Pancreas (tissue), 10 donors: ENCODE results near the gene SETDB1. TPM values are rescaled to one million over a fixed set of nuclear protein-coding genes. Genes with fewer than 3 reads are reported as not detected.

Source experiments
- ATAC-seq, 4 donors: fragments of 200-7000 bp; cut with Tn5 transposase; one replicate each; pipeline versions ENCODE4 v1.8.0 to v1.9.1; 2020; ENCODE audit warnings: mild to moderate bottlenecking in 4 of 4, moderate library complexity in 4 of 4
- DNase-seq, 6 donors: peaks; one replicate each; pipeline ENCODE4 v3.0.0-alpha.2; 2020
- FAIRE-seq: peaks from 2 replicates; lab custom pipeline; 2012; peaks lifted over from hg19 to GRCh38; lab: Jason Lieb, UNC
- H3K27ac ChIP-seq, 4 donors: fragments of 200-600 bp; sonication (generic); 1 replicate in 3 of 4; 2 replicates in 1 of 4; pipeline versions ENCODE4 v1.5.0 to v1.8.0; 2020
- H3K27me3 ChIP-seq, 4 donors: fragments of 200-600 bp; one replicate each; pipeline ENCODE4 v1.8.0; 2021
- H3K36me3 ChIP-seq, 3 donors: fragments of 200-600 bp; sonication (generic) in 1 of 3; one replicate each; pipeline versions ENCODE4 v1.5.0 to v1.8.0; 2020 to 2021
- H3K4me1 ChIP-seq, 3 donors: fragments of 200-600 bp; one replicate each; pipeline ENCODE4 v1.8.0; 2021
- H3K4me3 ChIP-seq, 4 donors: fragments of 200-600 bp; sonication (generic) in 2 of 4; one replicate each; pipeline versions ENCODE4 v1.5.0 to v1.8.0; 2020 to 2021
- H3K9me3 ChIP-seq, 4 donors: fragments of 200-600 bp; one replicate each; pipeline ENCODE4 v1.8.0; 2021
- WGBS, 2 donors: extraction: QIAGEN DNeasy Blood & Tissue Kit; methylation state at CpG; one replicate each; pipeline ENCODE4 v1.1.7; 2013; 5-methylcytosine and 5-hydroxymethylcytosine counted together
- intact Hi-C, 3 donors: fragments of 100-400 bp; cut with DNase I; formaldehyde crosslinking; loops; one replicate each; pipeline versions ENCODE4 v1.11.1 to v1.14.2; 2022
- polyA plus RNA-seq, 2 donors: library from polyadenylated mRNA; stranded (reverse); fragments of 200-250 nt; gene quantifications; one replicate each; pipeline ENCODE4 v1.2.3, GENCODE V29; 2013
- total RNA-seq, 6 donors: library from RNA; stranded (reverse); fragmentation: NEBNext Ultra II Directional in 4 of 6; extraction: Animal tissue kit (Norgen Biotek cat#: 25700) in 4 of 6; gene quantifications; one replicate each; pipeline versions ENCODE4 v1.2.1 to v1.2.4, GENCODE V29; 2021 to 2023
- TF ChIP-seq, protein P1 (sequence below), 4 donors: fragments of 200-600 bp; sonication (generic) in 3 of 4; IDR thresholded peaks; one replicate each; pipeline versions ENCODE4 v1.5.0 to v1.8.0; 2021; ENCODE audit warnings: antibody characterized with exemption in 4 of 4
- donor health status: healthy with polysubstance abuse.
- donor health status: DM: no; HTN: no; CAD: no; lungs with moderate emphysema.
- donor health status: DM: no; HTN: no; CAD: no.
- donor health status: control.
- donor health status: control.
- donor health status: Bipolar disorder and iron deficiency.
- donor health status: DM: yes; HTN: yes; CAD: no.
- donor health status: DM: no; HTN: no; CAD: no.
- donor health status: DM: no; HTN: no; CAD: no.
- donor health status: DM: yes; HTN: yes; CAD: no.

SETDB1 gene
- total and polyA plus RNA-seq, 8 donors, result 15.2 to 25.5 (median 20.9) TPM

DNA sequence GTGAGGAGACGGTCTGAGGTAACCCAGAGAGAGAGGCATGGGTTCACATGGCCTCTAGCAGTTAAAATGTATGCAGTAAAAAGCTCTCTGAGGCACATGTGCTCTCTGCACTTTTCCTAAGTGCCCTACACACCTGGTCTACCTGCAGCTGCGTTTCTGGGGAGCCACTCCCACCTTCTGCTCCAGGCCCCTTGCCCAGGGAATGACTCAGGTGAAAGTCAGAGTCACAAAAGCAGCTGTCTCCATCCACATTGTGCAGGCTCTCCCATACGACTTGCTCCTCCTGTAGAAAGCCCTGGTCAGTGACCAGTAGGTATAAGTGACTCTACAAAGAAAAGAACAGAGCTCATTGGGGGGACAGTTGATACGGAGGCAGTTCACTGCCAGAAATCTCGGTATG is 71.8 kb downstream of the SETDB1 start:
- FAIRE-seq (no peak), DNase-seq (no peak), ATAC-seq (no peak)
- TF ChIP-seq, protein P1, sequence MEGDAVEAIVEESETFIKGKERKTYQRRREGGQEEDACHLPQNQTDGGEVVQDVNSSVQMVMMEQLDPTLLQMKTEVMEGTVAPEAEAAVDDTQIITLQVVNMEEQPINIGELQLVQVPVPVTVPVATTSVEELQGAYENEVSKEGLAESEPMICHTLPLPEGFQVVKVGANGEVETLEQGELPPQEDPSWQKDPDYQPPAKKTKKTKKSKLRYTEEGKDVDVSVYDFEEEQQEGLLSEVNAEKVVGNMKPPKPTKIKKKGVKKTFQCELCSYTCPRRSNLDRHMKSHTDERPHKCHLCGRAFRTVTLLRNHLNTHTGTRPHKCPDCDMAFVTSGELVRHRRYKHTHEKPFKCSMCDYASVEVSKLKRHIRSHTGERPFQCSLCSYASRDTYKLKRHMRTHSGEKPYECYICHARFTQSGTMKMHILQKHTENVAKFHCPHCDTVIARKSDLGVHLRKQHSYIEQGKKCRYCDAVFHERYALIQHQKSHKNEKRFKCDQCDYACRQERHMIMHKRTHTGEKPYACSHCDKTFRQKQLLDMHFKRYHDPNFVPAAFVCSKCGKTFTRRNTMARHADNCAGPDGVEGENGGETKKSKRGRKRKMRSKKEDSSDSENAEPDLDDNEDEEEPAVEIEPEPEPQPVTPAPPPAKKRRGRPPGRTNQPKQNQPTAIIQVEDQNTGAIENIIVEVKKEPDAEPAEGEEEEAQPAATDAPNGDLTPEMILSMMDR (IDR thresholded peaks at IDR 0.05), result no peak
- peaks cover 0 to 6% (median 0%) of the 10 kb centered on the region in 3 donors for H3K4me1 ChIP-seq
- H3K27me3 ChIP-seq, result no peaks in the 10 kb centered on the region
- peaks cover 0 to 57% (median 26%) of the 10 kb centered on the region in 3 donors for H3K36me3 ChIP-seq
- H3K9me3 ChIP-seq, result no peaks in the 10 kb centered on the region
- intact Hi-C loops, result loop anchor here in 1 of 3 donors (10.0 kb wide), 1 partner anchor 183 kb away; no protein-coding TSS in a partner anchor
- H3K4me3 ChIP-seq, result no peak overlapping the region
- 60 to 63% methylated on average over 5 of the region's 5 CpGs for WGBS, 2 donors
- no peak overlapping the region for H3K27ac ChIP-seq

DNA sequence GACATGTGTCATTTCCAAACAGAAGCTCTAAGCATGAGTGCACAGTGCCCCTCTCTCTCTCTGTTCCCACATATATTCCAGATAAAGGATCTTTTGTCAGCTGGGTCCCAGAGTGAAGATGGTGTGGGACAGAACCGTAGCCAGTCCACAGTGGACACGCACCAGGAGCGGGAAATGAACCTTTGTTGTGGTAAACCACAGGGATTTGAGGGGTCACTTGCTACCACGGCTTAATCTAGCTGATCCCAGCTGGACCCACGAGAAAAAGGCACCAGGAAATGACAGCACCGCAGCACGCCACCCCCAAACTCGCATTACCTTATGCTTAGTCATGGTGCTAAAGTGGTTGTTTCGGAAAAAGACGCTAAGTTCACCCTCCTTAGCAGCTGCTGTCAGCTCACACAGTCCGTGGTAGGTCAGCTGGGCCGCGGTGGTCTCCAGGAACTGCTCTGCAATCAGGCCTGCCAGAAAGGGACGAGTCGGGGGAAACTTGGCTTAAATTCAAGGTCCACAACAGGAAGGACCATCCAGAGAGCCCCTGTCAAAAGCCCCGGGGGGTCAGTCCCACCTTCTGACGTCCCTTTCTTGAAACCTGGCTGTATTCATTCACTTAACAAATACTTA is 73.0 kb downstream of the SETDB1 start:
- FAIRE-seq (no peak), DNase-seq (no peak), ATAC-seq (no peak)
- intact Hi-C loops, result loop anchor here in 1 of 3 donors (10.0 kb wide), 1 partner anchor 184 kb away; no protein-coding TSS in a partner anchor
- no peak overlapping the region for H3K27ac ChIP-seq
- no peaks in the 10 kb centered on the region for H3K27me3 ChIP-seq
- TF ChIP-seq, protein P1 (IDR thresholded peaks at IDR 0.05), result no peak
- H3K4me3 ChIP-seq, result no peak overlapping the region
- 75 to 78% methylated on average over 17 of the region's 17 CpGs for WGBS, 2 donors
- H3K36me3 ChIP-seq, result peaks cover 0 to 57% (median 26%) of the 10 kb centered on the region in 3 donors
- H3K9me3 ChIP-seq, result no peaks in the 10 kb centered on the region
- H3K4me1 ChIP-seq, result peaks cover 0 to 18% (median 0%) of the 10 kb centered on the region in 3 donors

DNA sequence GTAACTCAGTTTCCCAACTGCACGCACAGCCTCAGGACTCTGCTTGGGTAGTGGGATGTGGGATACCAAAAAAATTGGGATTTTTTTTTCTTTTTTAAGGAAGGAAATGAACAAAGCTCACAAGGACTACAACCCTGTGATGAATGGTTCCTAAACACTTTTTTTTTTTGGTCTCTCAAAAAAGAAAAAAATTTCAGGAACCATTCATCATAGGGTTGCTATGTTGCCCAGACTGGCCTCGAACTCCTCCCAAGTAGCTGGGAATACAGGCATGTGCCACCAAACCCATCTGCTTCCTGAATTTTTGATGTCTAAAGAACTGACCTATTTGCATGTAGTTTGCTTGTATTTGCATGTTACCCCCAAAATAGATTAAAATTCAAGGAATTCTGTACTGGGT is 73.8 kb downstream of the SETDB1 start:
- Histone ChIP-seq H3K36me3 (peaks cover 0 to 57% (median 26%) of the 10 kb centered on the region in 3 donors), H3K4me3 (no peak overlapping the region), H3K27ac (no peak overlapping the region), H3K4me1 (peaks cover 0 to 21% (median 0%) of the 10 kb centered on the region in 3 donors), H3K27me3 (no peaks in the 10 kb centered on the region), H3K9me3 (no peaks in the 10 kb centered on the region)
- intact Hi-C loops, result loop anchor here in 1 of 3 donors (10.0 kb wide), 1 partner anchor 185 kb away; no protein-coding TSS in a partner anchor
- WGBS, 2 donors, result 85 to 90% methylated on average over 2 of the region's 2 CpGs
- TF ChIP-seq, protein P1 (IDR thresholded peaks at IDR 0.05), result no peak
- ATAC-seq (no peak), DNase-seq (no peak), FAIRE-seq (no peak)

DNA sequence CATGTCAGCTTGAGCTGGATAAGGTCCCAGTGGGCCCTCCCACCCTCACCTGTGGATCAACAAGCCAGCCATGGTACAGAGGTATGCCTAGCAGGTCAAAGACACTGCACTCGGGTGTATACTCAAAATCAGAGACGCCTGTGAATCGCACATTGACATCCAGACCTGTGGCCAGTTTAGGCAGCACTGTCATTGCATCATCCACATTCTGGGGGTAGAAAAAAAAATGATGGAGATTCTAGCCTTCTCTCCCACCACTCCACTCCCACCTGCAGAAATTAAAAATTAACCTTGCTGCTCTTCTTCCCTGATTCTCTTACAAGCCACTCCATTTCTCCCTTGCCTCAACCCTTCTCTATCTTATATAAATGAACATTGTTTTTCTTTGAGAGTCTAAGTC is 74.2 kb downstream of the SETDB1 start:
- peaks cover 0 to 57% (median 26%) of the 10 kb centered on the region in 3 donors for H3K36me3 ChIP-seq
- intact Hi-C loops, result no loop called here
- TF ChIP-seq, protein P1 (IDR thresholded peaks at IDR 0.05), result no peak
- no peaks in the 10 kb centered on the region for H3K9me3 ChIP-seq
- peaks cover 0 to 21% (median 0%) of the 10 kb centered on the region in 3 donors for H3K4me1 ChIP-seq
- no peak overlapping the region for H3K4me3 ChIP-seq
- 92 to 94% methylated on average over 3 of the region's 3 CpGs for WGBS, 2 donors
- H3K27me3 ChIP-seq, result no peaks in the 10 kb centered on the region
- ATAC-seq (no peak), DNase-seq (no peak), FAIRE-seq (no peak)
- H3K27ac ChIP-seq, result no peak overlapping the region

DNA sequence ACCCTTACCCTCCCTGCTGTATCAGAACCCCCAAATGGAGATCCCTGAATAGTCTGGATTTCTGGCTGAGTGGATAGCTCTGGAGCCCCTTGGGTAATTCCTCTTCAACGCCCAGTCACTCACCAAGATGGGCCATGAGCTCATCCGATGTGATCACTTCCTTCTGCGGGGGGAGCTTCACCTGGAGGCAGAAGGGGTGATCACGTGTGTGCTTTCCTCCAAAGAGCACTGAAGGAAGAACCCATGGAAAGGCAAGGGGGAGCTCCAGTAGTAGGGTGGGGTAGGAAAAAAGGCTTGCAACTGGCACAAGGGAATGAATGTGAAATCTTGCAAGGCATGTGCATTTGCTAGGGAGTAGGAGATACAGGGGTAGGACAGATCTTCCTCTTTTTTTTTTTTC is 75.4 kb downstream of the SETDB1 start:
- H3K27ac ChIP-seq, result no peak overlapping the region

More for the DNA sequence above, 75.4 kb downstream of the SETDB1 start:
- peaks cover 0 to 21% (median 0%) of the 10 kb centered on the region in 3 donors for H3K4me1 ChIP-seq
- no peak for FAIRE-seq
- peaks cover 0 to 54% (median 26%) of the 10 kb centered on the region in 3 donors for H3K36me3 ChIP-seq
- TF ChIP-seq, protein P1 (IDR thresholded peaks at IDR 0.05), result no peak
- H3K9me3 ChIP-seq, result no peaks in the 10 kb centered on the region
- no peaks in the 10 kb centered on the region for H3K27me3 ChIP-seq
- ATAC-seq, result no peak
- WGBS, 2 donors, result 81 to 83% methylated on average over 4 of the region's 4 CpGs
- H3K4me3 ChIP-seq, result no peak overlapping the region
- DNase-seq, result no peak
- intact Hi-C loops, result no loop called here
